Activated T-cell treated with anti-CD3 and anti-CD28 coated beads for 48 hours (primary cell): ENCODE results near the gene SFTPA2.
"Not testable (repeated sequence)": the region's sequence is repeated elsewhere in the genome, so short reads cannot be mapped to it uniquely, and the experiment has no call there.

Experiments used
- DNase-seq: peaks from one replicate; pipeline ENCODE4 v3.0.0-alpha.2; 2020; ENCODE audit warnings: low read depth

The SFTPA2 gene

GRCh38 chr10:79556961-79557360, 3.2 kb downstream of the SFTPA2 start:
- DNase-seq = not testable (repeated sequence)

GRCh38 chr10:79555354-79556309, 4.6 kb downstream of the SFTPA2 start:
- no peak for DNase-seq

- no peak for DNase-seq
Measured at GRCh38 chr10:79552143-79552542, 8.1 kb downstream of the SFTPA2 start.

GRCh38 chr10:79547973-79548372, 12.2 kb downstream of the SFTPA2 start:
- DNase-seq = no peak

GRCh38 chr10:79547128-79547527, 13.1 kb downstream of the SFTPA2 start:
- not testable (repeated sequence) for DNase-seq

GRCh38 chr10:79544926-79545659, 15.1 kb downstream of the SFTPA2 start:
- not testable (repeated sequence) for DNase-seq

- DNase-seq = not testable (repeated sequence)
Measured at GRCh38 chr10:79544408-79544807, 15.8 kb downstream of the SFTPA2 start.

GRCh38 chr10:79542626-79543025, 17.6 kb downstream of the SFTPA2 start:
- no peak for DNase-seq

- not testable (repeated sequence) for DNase-seq
Measured at GRCh38 chr10:79540930-79541329, 19.3 kb downstream of the SFTPA2 start.

GRCh38 chr10:79538311-79538710, 21.9 kb downstream of the SFTPA2 start:
- DNase-seq = not testable (repeated sequence)

GRCh38 chr10:79533903-79534175, 26.4 kb downstream of the SFTPA2 start:
- DNase-seq = not testable (repeated sequence)

GRCh38 chr10:79533142-79533902, 26.9 kb downstream of the SFTPA2 start:
- not testable (repeated sequence) for DNase-seq

- not testable (repeated sequence) for DNase-seq
Measured at GRCh38 chr10:79528261-79528660, 31.9 kb downstream of the SFTPA2 start.

- not testable (repeated sequence) for DNase-seq
Measured at GRCh38 chr10:79525049-79525710, 35.0 kb downstream of the SFTPA2 start.

GRCh38 chr10:79523157-79523853, 36.9 kb downstream of the SFTPA2 start:
- not testable (repeated sequence) for DNase-seq

- DNase-seq = not testable (repeated sequence)
Measured at GRCh38 chr10:79522464-79522863, 37.7 kb downstream of the SFTPA2 start.

- DNase-seq = not testable (repeated sequence)
Measured at GRCh38 chr10:79521751-79522150, 38.5 kb downstream of the SFTPA2 start.

GRCh38 chr10:79517567-79517966, 42.6 kb downstream of the SFTPA2 start:
- DNase-seq = not testable (repeated sequence)

- not testable (repeated sequence) for DNase-seq
Measured at GRCh38 chr10:79516532-79517205, 43.5 kb downstream of the SFTPA2 start.

GRCh38 chr10:79511891-79512583, 48.2 kb downstream of the SFTPA2 start, which contains the start of gene EIF5AL1:
TSS of gene EIF5AL1 (plus strand) at chr10:79512533. CDS start at chr10:79512650, 117 bp downstream.
- DNase-seq = not testable (repeated sequence)
